Activated CD4-positive, CD25-positive, alpha-beta regulatory T cell (primary cell): ENCODE data around the gene TGDS.
"Not testable (repeated sequence)": the region's sequence is repeated elsewhere in the genome, so short reads cannot be mapped to it uniquely, and the experiment has no call there.

ENCODE experiments used
- DNase-seq, 4 experiments: peaks; one replicate each; lab custom pipeline; 2025; lab: John Stamatoyannopoulos, UW

TGDS gene

DNA sequence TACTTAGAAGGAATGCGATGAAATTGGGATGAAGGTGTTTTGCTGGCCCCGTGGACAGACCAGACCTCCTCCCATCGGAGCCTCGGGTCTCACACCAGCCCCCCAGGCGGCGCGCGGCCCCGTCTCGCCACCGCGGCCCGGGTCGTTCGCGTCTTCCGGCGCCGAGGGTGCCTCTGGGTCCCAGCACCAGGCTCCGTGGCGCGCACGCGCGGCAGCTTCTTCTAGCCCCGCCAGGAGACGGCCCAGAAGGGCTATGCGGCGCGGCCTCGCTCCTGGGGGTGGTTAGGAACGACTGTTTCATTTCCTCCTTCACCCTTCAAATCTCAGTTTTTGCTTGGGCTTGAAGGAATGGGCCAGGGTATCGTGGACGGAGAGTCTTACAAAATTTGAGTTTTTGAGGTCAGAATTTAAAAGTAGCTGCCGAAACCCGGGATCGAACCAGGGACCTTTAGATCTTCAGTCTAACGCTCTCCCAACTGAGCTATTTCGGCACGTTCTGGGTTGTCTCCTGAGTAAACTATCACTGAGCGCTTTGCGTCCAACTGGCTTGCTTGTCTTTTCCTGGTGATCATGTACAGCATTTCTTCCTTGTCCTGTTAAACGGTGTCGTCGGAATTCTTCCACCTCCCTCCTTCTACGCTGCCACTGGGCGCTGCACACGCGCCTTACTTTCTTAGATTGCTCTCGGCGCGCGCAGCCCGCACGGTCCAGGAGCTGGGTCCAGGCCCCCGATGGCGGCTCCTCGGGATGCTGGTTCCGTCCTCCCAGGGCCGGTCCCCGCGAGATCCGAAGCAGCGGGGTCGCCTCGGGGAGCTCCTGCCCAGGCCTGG lies 46.5 kb downstream of the TGDS start:
- DNase-seq, result peak; percentile 80 to 94 (median 89)

DNA sequence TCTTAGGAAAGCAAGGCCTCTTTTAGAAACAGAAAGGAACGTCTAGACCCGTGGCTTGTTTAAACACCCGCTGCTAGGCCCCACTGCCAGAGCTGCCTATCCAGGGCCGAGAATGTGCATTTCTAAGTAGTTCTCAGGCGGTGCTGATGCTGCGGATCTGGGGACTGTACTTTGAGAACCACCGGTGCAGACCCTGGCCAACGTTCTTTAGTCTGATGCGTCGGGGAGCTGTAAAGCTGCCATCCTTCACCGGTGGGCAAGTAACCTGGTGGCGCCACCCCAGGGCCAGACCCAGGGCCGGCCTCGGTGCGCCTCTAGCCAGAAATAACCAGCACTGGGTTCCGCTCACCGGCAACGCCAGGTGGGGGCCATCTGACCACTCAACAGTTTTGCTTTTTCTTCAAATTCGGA lies 47.1 kb downstream of the TGDS start:
- peak in 3 of 4 experiments; percentile 31 to 43 (median 36) for DNase-seq

DNA sequence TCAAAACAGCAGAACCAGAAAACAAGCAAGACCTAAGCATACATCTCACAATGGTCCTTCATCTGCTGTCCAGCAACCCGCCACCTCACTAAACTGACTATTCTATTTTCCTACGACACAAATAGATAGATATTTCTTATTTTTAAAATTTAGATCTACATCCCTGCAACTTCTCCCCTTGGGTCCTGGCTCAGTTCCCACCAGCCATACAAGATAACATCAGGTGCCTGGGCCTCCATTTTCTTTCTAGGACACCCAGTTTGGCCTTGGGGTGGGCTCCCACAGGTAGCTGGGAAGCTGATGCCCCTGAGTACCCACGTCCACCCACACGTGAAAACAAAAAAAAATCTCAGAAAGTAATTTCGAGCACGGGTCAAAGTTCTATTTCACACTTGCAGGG lies 47.6 kb downstream of the TGDS start:
- DNase-seq, result no peak

DNA sequence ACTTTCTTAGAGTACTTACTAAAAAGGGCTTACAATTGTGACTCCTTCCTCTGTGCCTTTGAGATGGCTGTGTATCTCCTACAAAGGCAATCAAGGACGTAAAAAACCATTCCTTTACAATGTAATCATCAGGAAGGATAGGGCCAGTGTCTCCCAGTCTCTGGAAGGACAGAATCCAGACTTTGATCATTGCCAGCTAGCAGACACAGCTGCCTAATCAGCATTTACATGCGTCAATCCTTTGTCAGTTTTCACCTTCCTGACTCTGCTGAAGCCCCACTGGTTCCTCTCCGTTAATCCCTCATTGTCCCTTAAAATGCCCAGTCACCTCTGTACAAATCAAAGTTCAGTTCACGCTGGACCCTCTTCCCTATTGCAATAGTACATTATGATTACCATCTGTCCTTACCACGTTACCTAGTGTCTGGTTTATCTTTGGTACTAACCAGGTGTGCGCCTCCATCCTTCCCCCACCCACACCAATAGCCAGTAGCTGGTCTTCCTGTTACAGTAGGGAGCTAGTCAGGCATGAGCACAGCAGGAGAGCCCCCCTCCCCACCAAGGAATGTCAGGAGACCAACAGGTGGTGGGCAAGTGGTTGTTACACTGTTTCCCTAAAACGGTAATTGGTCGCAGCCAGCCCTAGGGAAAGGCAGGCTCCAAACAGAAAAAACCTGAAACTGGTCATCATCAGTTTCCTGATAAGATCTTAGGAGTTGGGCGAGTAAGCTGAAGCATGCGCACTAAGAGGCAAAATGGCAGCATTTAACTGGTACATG lies 49.7 kb downstream of the TGDS start:
- no peak for DNase-seq

DNA sequence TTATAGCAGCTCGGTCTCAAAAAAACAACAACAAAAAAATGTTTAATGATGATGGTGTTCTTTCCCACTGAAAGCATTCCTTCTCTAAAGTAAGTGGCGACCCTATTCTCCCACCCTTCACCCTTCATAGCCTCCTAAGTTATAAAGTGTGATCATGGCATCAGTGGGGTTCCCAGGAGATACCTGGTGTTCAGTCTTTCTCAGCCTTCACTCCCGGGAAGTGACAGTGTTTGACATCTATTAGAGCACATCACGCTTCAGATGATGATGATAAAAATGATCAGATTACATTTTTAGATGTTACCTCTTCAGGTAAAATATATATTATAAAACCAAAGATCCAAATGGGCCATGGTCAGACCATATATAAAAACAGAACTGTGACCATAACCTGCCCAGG lies 51.0 kb downstream of the TGDS start:
- no peak for DNase-seq

DNA sequence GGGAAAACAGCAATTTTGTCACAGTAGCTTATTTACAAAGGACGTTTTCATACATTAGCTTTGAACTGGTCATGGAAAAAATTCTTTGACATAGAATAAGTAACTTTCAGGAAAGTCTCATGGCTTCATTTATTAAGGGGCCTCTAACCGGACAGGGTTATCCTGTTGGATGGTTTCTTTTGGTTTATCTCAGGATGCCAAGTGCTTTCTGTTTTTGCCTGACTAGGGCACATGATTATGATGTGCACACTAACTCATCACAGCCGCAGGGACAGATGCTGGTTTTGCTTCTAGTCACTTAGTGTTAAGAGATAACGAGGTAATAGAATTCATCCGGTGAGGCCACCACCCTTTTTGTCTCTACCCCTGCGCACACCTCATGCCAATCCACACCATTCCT lies 53.0 kb downstream of the TGDS start:
- no peak for DNase-seq

DNA sequence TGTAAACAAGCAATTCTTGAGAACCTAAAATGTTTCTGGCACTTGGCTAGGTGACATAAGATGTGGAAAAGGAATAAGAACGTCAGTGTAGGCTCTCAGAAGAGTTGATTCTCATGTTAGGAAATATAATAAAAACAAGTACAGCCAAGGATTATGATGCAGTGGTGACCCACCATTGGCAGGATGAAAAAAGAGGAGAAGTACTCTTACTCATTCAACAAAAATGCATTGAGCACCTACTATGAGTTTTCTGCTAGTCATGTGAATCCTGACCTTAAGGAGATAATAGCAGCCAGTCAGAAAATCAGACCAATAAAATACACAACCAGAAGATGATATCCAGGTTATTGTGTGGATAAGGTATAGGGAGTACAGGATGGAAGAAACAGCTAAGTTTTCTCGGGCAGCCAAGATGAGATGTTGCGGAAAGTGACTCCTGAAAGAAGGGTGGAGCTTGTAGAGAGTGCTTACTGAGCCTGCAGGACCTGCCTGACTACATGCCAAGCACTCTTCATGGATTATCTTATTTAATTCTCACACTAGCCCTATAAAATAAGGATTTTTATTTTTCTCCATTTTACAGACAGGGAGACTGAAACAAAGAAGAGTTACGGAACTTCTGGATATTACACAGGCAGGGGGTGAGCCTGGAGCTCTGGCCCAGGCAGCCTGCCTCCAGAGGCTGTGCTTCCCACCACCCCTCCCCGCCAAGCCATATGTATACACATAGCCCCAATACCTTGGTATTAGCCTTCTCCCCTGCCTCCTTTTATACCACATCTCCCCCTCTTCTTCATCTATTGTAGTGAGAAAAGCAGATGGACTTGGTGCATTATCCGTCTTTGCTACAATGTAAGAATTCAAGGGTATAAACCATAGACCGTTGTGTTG lies 58.0 kb downstream of the TGDS start:
- DNase-seq, result no peak

DNA sequence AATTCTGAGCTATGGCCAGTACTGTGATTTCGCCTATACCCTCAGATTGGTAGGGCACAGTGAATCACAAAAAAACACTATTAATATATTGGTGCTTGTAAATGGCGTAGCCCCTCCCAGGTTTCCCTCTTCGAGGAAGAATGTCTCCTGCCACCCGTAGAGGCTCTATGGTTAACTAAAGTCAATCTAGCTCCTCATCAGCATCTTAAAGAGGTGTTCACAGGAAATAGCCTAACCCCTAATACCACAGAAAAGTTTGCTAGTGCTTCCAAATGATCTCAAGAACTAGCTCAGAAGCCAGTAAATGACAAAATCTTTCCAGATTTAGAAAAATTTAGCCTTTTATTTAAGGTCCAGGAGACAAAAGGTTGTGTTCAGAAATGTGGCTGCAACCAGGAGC lies 60.2 kb downstream of the TGDS start:
- DNase-seq, result no peak

DNA sequence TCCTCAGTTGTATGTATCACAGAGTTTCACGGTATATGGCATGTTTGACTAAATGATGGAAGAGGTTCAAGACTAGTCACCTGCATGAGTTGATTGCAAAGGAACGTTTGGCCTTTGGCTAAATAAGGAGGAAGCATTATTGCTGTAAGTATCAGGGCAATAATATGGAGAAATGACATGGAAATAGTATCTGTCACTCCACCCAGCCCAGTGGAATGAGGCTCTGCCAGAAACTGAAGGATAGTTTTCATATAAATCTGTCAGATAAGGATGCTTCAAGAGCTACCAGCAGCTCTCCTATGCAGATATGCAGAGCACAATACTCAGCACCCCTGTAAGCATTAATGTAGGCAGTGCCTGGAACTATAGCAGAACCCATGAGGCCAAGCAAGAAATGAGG lies 60.7 kb downstream of the TGDS start:
- DNase-seq, result no peak

DNA sequence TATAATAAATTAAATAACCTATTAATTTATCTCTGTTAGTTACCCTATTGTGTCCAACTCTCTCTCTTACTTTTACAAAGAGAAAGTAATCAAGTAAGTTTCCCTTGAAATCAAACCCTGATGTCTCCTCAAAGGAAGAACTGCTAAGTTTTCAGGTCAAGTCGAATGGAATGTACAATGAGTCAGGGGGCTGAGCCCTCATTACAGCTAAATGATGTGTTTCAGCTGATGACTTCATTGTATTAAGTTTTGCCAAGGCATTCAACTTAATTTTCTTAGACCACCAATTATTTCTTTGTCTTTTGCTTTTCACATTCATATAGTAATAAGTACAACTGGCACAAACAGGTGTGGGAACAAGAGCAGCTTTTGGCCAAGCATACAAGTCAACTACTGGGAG lies 61.8 kb downstream of the TGDS start:
- no peak for DNase-seq

DNA sequence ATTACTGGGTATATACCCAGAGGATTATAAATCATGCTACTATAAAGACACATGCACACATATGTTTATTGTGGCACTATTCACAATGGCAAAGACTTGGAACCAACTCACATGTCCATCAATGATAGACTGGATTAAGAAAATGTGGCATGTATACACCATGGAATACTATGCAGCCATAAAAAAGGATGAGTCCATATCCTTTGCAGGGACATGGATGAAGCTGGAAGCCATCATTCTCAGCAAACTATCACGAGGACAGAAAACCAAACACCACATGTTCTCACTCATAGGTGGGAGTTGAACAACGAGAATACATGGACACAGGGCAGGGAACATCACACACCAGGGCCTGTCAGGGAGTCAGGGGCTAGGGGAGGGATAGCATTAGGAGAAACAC lies 63.7 kb downstream of the TGDS start:
- DNase-seq, result not testable (repeated sequence)

DNA sequence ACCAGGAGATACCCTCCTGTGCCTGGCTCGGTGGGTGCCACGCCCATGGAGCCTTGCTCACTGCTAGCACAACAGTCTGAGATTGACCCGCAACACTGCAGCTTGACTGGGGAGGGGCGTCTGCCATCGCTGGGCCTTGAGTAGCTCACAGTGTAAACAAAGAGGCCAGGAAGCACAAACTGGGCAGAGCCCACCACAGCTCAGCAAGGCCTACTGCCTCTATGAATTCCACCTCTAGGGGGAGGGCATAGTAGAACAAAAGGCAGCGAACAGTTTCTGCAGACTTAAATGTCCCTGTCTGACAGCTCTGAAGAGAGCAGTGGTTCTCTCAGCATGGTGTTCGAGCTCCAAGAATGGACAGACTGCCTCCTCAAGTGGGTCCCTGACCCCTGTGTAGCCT lies 69.0 kb downstream of the TGDS start:
- not testable (repeated sequence) for DNase-seq

DNA sequence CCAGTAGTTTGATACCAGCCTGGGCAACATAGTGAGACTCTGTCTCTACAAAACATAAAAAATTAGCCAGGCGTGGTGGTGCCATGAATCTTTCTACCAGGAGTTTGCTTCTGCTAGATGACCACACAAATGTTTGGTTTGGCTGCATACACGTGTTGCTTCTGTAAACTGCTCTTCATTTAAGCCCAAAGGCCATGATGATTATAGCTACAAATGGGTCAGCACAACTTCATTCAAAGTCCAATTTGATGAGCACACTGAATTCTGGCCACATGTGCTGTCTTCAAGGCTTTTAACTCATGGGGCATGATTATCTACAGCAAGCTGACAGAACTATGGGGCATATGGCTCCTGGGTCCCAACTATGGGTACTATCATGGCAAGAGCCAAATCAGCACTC lies 70.2 kb downstream of the TGDS start:
- no peak for DNase-seq

DNA sequence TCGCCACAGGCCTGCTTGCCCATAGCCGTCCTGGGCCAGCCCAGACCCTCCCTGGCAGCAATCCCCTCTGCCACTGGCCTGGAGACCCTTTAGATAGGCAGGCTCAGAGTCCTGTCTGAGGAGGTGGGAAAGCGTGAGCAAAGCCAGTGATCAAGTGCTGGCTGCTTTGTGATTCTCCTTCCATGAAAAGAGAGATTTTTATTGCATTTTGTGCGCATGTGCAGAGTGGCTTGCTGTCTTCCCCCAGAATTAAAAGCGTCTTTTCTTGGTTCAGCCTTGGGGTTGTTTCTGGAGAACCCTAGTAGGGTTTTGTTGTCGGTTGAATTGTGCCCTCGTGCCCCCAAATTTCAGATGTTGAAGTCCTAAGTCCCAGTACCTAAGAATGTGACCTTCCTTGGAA lies 71.5 kb downstream of the TGDS start:
- DNase-seq, result no peak
